Anterior cingulate cortex (tissue), 58 donors: ENCODE data around the gene TPI1.
"Not testable (repeated sequence)": the region's sequence is repeated elsewhere in the genome, so short reads cannot be mapped to it uniquely, and the experiment has no call there.

Experiments used
- DNase-seq, 58 donors: peaks; one replicate each; lab custom pipeline; 2025; lab: John Stamatoyannopoulos, UW

Gene TPI1

DNA sequence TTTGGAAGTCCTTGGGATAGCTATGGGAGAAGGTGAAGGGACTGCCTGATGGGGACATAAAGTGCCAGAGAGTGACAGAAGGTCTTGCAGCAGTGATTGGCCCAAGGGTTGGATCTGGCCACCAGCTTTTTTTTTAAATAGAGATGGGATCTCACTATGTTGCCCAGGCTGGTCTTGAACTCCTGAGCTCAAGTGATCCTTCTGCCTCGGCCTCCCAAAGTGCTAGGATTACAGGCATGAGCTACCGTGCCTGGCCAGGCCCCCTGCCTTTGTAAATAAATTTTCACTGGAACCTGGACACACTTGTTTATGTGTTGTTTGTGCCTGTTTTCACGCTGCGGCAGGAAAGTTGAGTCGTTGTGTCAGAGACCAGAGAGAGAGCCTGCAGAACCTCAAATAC, 2.0 kb upstream of the TPI1 start:
- not testable (repeated sequence) for DNase-seq

DNA sequence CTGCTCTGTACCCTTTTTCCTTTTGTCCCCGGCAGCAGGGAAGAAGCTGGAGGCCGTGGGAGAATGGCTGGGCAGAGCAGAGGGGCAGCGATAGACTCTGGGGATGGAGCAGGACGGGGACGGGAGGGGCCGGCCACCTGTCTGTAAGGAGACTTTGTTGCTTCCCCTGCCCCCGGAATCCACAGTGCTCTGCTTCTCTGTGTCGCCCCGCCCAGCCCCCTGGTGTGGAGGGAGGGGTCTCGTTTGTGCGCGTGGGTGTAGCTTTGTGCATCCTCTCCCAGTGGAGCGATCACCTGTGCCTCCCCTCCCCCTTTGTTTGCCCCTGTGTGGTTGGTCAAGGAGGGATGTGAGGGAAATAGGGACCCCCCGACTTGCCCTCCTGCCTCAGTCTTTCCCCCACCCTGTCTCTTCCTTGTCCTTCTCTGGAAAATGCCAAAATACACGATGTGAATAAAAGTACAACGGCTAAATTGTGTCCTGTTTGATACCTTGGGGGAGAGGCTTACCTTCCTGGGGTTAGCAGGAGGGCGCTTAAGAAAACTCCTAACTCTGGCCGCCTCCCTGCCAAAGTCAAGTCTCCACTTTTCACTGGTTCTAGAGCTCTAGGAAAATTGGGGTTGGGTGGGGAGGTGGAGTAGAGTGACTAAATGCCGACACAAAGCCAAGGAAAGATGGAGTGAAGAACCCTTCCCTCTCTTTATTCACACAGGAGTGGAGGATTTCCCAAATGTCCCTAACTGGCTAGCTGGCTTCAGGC, 990 bp upstream of the TPI1 start:
- no peak for DNase-seq

DNA sequence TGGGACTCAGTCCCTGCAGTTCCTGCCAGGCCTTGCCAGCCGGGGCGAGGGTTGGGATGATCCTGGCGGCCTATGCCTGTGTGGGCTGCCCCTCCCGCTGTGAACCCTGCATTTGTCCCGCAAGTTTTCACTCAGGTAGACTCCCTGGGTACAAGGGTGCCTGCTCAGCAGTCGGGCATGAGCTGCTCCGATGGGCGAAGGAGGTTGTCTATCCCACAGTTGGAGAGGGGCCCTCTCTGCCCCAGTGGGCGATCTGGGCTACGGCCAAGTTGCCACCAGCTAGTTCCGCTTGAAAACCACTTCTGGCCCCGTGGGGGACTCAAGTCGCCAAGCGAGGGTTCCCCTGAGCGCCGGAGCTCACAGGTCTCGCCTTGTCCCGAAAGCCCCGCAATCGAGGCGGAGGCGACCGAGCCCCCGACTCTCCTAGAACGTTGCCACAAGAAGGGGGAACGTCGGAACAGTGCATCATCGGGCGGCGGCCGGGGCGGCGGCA, 365 bp upstream of the TPI1 start:
- peak in 15 of 58 donors; percentile 22 to 81 (median 56) for DNase-seq

DNA sequence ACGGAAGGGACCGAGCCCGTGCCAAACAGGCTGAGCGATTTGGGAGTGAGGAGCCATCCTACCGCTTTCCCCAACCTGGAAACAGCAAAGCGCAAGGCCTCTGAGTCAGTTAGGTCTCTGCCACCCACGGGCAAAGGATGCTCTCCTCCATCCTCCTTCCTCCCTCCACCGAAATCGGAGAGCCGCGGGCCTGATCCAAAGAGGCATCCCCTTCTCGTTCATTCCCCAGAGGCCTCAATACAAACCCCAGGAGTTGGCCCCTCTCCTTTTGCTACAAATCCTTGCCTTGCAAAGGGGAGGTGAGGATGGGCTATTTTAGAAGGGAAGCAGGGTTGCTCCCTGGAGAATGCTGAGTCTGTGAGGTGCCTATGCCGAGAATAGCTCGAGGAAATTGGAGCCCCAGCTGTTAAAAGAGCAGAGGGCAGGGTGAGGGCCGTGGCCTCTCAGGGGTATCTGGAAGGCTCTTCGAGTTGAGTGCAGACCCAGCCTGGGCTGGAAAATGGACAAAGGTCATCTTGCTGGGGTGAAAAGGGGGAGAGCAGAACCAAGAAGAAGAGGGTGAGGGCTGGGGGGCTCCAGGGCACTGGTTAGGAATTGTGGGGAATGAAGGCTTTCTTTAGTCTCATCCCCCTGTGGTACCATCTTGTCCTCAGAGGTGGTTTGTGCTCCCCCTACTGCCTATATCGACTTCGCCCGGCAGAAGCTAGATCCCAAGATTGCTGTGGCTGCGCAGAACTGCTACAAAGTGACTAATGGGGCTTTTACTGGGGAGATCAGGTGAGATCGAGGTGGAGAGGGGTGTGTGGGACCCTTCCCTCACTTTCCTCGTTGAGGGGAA, 1.1 kb downstream of the TPI1 start:
- peak in 7 of 58 donors; percentile 3 to 58 (median 17) for DNase-seq

DNA sequence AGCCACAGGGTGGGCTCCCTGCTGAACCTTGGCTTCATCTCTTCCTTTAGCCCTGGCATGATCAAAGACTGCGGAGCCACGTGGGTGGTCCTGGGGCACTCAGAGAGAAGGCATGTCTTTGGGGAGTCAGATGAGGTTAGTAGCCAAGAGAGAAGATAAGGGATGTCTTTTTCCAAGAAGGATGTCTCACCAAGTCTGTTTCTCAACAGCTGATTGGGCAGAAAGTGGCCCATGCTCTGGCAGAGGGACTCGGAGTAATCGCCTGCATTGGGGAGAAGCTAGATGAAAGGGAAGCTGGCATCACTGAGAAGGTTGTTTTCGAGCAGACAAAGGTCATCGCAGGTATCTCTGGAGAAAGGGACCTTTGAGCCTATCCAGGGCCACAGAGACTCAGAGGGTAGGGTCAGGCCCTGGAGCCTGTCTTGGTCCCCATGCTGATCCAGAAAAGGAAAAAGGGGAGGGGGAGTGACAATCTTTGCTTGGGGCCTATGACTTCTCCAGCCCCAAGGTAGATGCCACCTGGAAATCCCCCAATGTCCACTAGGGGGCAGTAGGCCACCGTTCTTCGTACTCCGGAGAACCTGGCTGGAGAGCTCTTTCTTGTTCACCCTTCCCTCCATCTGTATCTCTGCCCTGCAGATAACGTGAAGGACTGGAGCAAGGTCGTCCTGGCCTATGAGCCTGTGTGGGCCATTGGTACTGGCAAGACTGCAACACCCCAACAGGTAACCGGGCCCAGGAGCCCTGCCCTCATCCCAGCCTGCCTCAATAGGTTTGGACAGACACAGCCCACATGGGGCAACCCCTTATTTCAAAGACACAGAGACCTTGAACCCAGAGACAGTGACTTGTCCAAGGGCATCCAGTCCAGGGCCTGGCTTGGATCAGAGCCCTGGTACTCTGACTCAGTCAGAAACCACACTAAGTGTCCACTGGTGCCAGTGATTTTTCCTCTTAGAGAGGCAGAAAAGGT, 2.0 kb downstream of the TPI1 start:
- DNase-seq = peak in 53 of 58 donors; percentile 4 to 82 (median 49)

DNA sequence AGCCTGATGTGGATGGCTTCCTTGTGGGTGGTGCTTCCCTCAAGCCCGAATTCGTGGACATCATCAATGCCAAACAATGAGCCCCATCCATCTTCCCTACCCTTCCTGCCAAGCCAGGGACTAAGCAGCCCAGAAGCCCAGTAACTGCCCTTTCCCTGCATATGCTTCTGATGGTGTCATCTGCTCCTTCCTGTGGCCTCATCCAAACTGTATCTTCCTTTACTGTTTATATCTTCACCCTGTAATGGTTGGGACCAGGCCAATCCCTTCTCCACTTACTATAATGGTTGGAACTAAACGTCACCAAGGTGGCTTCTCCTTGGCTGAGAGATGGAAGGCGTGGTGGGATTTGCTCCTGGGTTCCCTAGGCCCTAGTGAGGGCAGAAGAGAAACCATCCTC, 3.0 kb downstream of the TPI1 start:
- not testable (repeated sequence) for DNase-seq

DNA sequence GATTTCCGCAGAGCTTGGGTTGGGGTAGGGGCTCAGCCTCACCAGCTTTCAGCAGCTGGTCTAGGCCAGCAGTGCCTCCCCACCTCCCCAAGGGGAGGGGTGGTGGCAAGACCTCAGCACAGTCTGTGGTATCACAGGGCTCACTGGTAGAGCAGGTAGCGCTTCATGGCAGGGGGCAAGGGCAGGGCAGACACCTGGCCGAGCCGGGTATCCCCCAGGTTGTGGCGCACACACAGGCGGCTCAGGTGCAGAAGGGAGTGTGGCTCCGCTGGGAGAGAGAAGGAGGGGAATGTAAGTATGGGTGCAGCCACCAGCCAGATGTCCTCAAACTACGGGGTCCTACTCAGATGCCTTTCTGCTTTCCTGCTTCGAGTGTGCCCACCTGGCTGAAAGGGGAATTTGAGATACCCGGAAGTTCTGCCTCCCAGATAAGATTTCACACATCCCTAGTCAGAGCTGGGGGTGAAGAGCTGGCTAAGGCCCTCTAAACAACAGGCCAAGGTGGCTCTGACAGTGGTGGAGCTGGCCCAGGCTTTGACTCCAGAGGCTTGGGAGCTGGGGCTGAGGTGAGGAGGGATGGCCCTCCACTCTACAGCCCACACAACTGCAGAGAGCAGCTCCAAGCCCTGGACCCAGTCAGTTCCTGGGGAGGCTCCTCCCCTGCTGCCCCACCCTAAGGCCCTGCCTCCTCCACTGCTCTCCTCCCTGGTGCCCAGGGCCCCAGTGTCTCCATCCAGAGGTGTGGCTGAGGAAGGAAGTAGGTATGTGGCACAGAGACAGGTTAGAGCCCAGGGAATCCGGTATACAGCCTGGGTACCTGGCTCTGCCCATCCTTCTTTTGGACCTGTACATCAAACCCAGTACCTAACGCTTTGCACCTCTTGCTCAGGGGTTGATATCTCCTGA, 4.0 kb downstream of the TPI1 start:
- peak in 6 of 58 donors; percentile 6 to 10 (median 8) for DNase-seq

DNA sequence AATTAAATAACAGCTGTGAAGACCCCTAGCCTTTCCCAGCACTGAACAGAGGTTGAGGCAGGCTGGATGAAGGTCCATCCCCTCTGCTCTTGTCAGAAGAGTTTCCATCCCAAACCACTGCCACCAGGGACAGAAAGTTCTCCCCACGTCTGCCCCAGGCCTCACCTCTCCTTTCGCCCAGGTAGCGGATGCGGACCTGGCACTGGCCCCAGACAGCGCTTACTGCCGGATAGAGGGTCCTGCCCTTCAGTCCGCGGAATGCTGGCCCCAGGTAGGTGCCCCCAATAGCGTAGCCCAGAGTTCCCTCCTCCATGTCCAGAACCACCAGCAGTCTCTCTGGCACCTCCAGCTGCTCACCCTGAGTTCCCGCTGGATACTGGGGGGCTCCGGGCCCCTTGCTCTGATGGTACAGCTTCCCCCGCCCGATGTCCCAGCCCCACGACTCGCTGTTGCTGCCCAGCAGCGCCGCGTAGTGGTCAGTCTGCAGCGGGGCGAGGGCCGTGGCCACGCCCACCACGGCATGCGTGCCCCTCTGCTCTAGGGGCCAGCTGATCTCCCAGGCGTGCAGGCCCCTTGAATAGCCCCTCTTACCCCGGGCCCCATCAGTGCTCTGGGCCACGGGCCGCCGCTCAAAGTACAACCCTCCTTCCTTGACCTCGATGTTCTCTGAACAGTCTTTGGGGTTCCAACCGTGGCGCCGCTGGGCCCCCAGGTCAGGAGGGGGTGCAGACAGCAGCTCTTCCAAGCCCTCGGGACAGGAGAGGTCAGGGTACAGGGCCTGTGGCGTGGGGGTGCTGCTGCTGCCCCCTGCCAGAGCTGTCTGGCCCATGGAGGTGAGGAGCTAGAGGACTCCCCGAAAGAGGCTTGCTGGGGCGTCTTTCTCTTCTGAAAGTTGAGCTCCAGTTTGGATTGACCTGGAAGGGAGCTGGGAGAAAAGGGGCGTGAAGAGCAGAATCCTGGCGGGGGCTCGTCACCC, 5.0 kb downstream of the TPI1 start:
- peak in 57 of 58 donors; percentile 3 to 82 (median 65) for DNase-seq

DNA sequence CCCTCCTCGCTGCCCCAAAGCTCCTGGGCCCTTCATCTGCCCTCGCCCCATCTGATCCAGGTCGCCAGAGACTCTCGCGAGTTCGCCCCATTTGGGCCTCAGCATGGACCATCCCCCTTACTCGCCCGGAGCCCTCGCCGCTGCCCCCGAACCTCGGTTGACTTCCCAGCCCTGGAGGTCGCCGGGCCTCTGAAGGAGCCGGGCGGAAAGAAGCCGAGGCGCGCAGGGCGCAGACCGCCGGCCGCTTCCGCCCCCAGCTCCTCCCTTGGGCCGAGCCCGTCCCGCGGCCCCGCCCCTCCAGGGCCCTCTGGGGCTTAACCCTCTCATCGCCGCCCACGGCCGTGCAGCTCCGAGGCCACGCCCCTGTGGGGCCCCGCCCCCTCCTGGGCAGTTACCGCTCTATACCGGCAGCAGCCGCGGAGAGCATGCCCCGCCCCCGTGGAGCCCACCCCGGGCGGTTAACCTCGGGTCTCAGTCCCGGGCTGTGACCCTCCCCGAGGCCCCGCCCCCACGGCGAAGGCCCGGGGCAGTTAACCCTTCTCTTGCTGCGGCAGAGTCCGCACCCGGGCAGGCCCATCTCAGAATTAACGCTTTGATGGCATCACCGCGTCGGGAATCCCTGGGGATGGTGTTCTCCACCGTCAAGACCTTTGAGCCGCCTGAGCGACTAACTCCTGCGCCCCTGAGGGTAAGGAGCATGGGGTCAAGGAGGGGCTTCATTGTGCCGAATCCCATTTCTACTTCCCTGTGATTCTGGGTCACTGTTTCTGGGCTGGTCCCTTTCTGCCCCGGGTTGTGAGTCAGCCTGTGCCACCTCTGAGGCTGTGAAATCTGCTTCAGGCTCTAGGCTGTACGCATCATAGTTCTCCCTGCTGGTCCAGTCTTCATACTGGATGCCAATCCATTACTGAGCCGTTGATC, 6.0 kb downstream of the TPI1 start, which contains the start of gene SPSB2:
Gene SPSB2 (minus strand): TSS at position 210 of the 921 bp plus-strand sequence. CDS start 402 bp downstream, outside the sequence.
- DNase-seq = peak; percentile 37 to 96 (median 88)

DNA sequence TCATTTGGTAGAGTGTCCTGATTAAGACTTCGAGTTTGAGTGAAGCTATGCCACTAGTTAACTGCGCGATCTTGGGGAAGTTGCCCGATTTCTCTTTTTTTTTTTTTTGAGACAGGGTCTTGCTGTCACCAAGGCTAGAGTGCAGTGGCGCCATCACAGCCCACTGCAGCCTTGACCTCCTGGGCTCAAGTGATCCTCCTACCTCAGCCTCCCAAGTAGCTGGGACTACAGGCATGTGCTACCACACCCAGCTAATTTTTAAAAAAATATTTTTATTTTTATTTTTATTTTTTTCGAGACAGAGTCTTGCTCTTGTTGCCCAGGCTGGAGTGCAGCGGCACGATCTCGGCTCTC, 6.7 kb downstream of the TPI1 start:
- DNase-seq = not testable (repeated sequence)

DNA sequence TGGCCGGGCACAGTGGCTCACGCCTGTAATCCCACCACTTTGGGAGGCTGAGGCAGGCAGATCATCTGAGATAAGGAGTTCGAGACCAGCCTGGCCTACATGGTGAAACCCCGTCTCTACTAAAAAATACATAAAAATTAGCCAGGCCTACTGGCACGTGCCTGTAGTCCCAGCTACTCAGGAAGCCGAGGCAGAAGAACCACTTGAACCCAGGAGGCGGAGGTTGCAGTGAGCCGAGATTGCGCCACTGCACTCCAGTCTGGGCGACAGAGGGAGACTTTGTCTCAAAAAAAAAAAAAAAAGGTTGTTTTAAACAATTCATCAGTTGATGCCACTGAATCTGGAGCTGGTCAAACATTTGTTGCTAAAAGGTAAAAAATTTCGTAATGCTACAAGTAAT, 12.5 kb downstream of the TPI1 start:
- DNase-seq = not testable (repeated sequence)

DNA sequence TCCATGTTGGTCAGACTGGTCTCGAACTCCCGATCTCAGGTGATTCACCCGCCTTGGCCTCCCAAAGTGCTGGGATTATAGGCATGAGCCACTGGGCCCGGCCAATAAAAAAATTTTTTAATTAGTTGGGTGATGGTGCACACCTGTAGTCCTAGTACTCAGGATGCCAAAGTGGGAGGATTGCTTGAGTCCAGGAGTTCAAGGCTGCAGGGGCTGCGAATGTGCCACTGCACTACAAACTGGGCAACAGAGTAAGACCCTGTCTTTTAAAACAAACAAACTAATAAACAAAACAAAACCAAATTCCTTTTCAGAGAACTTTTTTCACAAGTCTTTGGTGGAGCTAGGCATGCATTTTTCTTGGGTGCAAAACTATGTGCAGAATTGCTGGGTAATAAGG, 15.9 kb downstream of the TPI1 start:
- no peak for DNase-seq

DNA sequence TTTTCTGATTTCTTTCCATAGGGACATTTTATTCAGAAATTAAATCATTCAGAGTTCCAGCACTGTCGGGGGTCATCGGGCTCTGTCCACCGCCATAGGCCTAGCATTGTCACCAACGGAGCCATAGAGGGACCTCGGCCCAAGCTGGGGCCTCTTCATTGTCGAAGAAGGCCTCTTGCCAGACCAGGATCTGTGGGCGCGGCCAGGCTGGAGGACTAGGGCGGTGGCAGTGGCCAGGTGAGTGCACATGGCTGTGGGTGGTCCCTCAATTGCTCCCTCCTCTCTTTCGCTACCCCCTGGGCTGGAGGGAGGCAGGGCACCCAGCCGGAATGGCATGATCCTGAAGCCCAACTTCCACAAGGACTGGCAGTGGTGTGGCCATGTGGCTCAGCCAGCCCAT, 16.4 kb downstream of the TPI1 start:
- DNase-seq = no peak

DNA sequence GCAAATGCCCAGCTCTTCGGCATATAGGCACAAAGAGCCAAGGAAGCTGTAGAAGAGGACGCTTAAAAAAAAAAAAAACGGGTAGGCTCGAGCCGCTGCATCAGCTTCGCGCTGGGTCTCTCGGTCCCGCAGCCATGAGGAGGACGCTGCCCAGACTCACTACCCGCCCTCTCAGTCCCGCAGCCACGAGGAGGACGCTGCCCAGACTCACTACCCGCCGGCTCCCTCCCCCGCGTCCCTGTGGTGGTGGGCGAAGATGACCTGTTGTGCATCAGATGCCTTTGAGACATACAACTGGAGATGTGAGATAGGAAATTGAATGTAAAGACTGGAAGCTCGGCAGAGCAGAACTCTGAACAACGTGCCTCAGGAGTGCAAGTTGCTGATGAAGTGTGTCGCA, 17.2 kb downstream of the TPI1 start:
- DNase-seq = no peak

DNA sequence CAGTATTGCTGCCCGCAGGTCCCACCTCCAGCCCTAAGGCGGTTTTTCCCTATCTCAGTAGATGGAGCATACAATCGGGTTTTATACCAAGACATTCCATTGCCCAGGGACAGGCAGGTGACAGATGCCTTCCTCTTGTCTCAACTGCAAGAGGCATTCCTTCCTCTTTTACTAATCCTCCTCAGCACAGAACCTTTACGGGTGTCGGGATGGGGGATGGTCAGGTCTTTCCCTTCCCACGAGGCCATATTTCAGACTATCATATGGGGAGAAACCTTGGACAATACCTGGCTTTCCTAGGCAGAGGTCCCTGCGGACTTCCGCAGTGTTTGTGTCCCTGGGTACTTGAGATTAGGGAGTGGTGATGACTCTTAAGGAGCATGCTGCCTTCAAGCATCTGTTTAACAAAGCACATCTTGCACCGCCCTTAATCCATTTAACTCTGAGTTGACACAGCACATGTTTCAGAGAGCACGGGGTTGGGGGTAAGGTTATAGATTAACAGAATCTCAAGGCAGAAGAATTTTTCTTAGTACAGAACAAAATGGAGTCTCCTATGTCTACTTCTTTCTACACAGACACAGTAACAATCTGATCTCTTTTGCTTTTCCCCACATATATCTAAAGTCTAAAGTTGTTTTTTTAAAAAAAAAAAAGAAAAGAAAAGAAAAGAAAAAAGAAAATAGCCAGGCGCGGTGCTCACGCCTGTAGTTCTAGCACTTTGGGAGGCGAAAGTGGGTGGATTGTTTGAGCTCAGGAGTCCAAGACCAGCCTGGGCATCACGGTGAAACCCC, 19.1 kb downstream of the TPI1 start:
- DNase-seq = not testable (repeated sequence)

DNA sequence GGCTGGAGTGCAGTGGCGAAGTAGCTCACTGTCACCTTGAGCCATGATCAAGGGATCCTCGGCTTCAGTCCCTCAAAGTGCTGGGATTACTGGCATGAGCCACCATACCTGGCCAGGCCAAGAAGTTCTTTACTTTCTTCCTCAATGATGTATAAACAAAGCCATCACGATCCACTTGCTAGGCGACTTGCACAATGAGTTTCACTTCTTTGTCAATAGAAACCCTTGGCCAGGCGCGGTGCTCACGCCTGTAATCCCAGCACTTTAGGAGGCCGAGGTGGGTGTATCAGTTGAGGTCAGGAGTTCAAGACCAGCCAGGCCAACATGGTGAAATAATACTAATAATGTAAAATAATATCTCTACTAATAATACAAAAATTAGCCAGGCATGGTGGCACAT, 20.1 kb downstream of the TPI1 start:
- DNase-seq = no peak
